Vagina (tissue), 2 donors: Measurements from ENCODE around the gene MIGA2.

ENCODE experiments used
- CTCF ChIP-seq, 3 experiments: fragments of 450-650 bp in 2 of 3; fragments of 200-600 bp in 1 of 3; sonication (generic) in 1 of 3; IDR thresholded peaks; one replicate each; pipeline ENCODE4 v1.5.1; 2017 to 2019; ENCODE audit warnings: antibody characterized with exemption in 3 of 3, mild to moderate bottlenecking in 2 of 3, moderate library complexity in 2 of 3
- POLR2A ChIP-seq, 2 donors: fragments of 450-650 bp; IDR thresholded peaks; one replicate each; pipeline ENCODE4 v1.6.1; 2017; ENCODE audit warnings: antibody characterized with exemption in 2 of 2, mild to moderate bottlenecking in 2 of 2, moderate library complexity in 2 of 2

DNA sequence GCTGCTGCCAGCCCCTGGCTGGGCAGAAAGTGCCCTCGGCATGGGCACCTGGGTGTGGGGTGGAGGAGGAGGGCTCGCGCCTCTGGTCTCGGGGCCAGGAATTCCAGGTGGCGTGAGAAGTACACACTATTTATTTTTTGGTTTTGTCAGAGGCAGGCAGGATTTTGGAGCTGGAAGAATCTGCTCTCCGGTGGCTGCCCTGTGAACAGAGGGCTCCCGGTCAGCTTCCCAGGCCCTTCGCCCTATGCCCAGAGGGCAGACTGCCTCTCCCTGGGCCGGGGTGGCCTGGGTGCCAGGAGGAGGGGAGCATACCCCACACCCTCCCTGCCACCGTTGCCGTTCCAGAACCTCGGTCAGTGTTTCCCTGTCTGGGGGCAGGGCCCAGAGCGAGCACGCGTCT, 52.8 kb downstream of the MIGA2 start:
- TF ChIP-seq CTCF (IDR thresholded peaks at IDR 0.05) (no peak), POLR2A (IDR thresholded peaks at IDR 0.05) (no peak)
